NB4 (cell line): ENCODE data around the gene LINGO1.

Experiments
- POLR2A ChIP-seq: IDR thresholded peaks from 2 replicates; pipeline ENCODE4 v1.6.1; 2011; ENCODE audit warnings: mild to moderate bottlenecking; ENCODE audit not compliant: insufficient read length; ENCODE audit errors: extremely low read depth
- TF ChIP-seq, protein P1 (sequence below): IDR thresholded peaks from one replicate; pipeline ENCODE4 v1.5.1; 2012; ENCODE audit warnings: low read depth, low read length

DNA sequence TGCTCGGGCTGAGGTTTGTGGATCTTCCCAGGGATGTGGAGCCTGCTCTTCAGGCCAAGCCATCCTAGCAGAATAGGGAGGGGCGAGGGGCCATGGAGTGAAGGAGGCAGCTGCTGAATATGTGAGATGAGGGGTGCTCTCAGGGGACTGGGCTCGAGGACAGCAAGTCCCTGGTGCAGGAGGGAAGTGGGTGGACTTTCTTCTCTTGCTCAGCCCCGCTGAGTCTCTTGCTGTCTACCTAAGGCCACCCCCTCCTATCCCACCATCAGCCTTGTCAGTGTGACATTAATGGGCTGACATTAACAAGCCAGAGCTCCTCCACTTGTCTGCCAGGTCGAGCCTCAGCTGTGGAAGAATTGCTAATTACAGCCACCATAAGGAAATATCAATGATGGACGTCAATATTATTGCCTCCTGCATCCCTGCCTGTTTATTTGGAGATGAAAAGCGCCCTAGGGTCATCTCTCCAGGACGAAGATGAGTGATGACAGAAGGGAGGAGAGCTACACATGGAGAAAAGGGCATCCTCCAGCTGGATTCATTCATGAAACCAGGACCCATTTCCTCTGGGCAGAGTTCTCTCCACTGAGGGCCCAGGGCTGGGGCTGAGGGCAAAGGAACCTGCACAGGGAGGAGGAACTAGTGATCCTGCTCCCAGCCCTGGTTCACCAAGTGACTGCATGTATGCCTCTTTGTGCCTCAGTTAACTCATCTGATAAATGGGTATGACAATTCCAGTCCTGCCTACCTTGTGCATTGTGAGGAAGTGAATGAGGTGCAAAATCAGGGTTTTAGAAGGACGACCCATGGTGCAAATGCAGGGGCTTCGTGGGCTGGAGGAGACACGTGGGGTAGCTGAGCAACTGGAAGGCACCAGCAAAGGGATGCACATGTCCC is 34.9 kb upstream of the LINGO1 start:
- TF ChIP-seq, protein P1, sequence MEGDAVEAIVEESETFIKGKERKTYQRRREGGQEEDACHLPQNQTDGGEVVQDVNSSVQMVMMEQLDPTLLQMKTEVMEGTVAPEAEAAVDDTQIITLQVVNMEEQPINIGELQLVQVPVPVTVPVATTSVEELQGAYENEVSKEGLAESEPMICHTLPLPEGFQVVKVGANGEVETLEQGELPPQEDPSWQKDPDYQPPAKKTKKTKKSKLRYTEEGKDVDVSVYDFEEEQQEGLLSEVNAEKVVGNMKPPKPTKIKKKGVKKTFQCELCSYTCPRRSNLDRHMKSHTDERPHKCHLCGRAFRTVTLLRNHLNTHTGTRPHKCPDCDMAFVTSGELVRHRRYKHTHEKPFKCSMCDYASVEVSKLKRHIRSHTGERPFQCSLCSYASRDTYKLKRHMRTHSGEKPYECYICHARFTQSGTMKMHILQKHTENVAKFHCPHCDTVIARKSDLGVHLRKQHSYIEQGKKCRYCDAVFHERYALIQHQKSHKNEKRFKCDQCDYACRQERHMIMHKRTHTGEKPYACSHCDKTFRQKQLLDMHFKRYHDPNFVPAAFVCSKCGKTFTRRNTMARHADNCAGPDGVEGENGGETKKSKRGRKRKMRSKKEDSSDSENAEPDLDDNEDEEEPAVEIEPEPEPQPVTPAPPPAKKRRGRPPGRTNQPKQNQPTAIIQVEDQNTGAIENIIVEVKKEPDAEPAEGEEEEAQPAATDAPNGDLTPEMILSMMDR: no peak
- no peak for TF ChIP-seq POLR2A
